Cardiac fibroblast (primary cell): Measurements from ENCODE around the gene SH2D5.

Experiments
- DNase-seq, 2 donors: peaks; one replicate each; pipeline versions ENCODE4 v3.0.0 to v3.0.0-alpha.2; 2010; ENCODE audit warnings: low read depth in 2 of 2
- H3K4me3 ChIP-seq, 2 donors: replicated peaks in 1 of 2; 1 replicate in 1 of 2; 2 replicates in 1 of 2; pipeline ENCODE4 v1.5.1; 2011; ENCODE audit warnings: low read depth in 2 of 2, low read length in 2 of 2, mild to moderate bottlenecking in 2 of 2, moderate library complexity in 1 of 2
- TF ChIP-seq, protein P1 (sequence below): IDR thresholded peaks from one replicate; pipeline ENCODE4 v1.5.1; 2011; ENCODE audit warnings: low read depth, mild to moderate bottlenecking, low read length, inconsistent platforms

Gene SH2D5

DNA sequence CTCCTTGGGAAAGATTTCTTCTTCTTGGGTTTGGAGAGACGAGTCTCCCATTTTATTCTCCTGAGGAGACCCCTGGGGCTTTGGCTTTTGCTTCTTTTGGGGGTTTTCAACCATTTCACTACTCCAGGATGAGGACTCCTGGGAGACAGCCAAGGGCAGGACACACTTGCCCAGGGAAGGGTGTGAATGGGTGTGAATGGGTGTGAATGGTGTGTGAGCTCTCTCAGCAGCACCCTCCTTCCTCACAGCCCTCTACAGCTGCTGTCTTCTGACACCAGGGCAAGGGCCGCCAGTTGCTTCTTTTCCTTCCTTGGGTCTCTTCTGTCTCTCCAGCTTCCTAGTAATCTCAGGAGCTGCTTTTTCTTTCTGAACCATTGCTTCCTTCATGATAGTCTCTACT, 38.9 kb downstream of the SH2D5 start:
- no peak overlapping the region for H3K4me3 ChIP-seq
- TF ChIP-seq, protein P1, sequence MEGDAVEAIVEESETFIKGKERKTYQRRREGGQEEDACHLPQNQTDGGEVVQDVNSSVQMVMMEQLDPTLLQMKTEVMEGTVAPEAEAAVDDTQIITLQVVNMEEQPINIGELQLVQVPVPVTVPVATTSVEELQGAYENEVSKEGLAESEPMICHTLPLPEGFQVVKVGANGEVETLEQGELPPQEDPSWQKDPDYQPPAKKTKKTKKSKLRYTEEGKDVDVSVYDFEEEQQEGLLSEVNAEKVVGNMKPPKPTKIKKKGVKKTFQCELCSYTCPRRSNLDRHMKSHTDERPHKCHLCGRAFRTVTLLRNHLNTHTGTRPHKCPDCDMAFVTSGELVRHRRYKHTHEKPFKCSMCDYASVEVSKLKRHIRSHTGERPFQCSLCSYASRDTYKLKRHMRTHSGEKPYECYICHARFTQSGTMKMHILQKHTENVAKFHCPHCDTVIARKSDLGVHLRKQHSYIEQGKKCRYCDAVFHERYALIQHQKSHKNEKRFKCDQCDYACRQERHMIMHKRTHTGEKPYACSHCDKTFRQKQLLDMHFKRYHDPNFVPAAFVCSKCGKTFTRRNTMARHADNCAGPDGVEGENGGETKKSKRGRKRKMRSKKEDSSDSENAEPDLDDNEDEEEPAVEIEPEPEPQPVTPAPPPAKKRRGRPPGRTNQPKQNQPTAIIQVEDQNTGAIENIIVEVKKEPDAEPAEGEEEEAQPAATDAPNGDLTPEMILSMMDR, result no peak
- DNase-seq, result no peak

DNA sequence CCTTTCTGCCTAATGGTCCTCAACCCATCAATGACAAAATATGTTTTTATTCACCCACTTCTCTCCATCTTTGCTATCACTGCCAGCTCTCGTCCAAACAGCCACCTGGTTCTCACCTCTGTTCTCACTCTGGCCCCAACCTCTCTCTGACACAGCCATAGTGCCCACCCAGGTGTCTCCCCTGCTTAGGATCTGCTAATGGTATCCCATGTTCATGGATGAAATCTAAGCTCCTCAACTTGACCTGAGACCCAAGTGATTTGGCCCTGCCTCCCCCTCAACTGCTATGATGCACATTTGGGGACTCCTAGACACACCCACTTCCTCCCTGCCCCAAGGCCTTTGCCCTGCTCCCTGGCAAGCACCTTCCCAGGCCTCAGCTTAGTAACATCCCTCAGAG, 40.6 kb downstream of the SH2D5 start:
- TF ChIP-seq, protein P1, result no peak
- no peak for DNase-seq
- no peak overlapping the region for H3K4me3 ChIP-seq

DNA sequence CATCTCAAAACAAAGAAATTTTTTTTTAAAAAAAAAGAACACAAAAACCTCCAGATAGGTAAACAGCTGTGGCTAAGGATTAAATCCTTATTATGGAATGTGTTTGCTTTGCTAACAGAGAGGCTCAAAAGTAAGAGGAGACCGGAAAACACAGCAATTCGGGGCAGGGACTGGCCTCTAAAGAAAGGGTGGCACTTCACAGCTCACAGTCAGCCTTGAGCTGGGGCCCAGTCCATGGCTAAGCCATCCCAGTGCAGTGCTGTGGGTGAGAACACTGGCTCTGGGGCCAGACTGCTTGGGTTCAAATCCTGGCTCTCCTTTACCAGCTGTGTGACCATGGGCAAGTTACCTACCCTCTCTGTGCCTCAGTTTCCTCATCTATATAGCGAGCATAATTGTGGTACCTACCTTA, 42.9 kb downstream of the SH2D5 start:
- no peak for DNase-seq
- no peak overlapping the region for H3K4me3 ChIP-seq
- TF ChIP-seq, protein P1, result no peak

DNA sequence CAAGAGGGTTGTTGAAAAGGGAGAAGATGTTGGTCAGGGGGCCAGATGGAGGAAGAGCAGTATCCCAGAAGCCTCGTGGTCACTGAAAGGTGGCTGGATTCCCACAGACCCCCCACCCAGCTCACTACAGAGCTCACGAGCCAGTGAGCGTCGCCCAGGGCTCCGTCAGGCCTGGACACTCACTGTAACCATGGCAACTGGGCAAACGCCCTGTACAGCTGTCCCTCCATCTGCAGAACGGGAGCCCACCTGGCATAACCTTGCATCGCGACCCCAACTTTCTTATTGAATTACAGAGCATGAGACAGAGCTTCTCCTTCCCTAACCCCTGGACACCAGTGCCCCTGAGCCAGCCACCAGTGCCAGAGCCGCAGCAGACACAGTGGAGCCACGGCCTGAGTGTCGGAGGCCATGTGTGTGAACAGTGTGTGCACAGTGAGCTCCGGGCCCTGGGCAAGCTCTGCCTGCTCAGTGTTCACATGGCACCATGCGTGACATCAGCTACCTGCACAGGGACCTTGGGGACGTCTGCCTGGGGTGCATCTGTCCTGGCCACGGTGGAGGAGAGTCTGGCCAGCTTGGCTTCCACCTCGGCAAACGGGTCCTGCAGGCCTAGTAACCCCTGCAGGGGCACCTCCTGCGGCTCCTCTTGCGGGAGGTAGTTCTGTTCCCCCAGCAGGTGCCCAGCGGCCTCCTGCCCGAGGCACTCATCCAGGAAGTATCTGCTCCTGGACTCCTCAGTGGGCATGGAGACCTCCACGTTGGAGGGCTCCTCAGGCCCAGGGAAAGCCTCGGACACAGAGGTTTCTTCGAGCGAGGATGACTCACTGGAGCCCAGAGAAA, 45.4 kb downstream of the SH2D5 start:
- TF ChIP-seq, protein P1, result no peak
- H3K4me3 ChIP-seq, result no peak overlapping the region
- DNase-seq, result no peak

DNA sequence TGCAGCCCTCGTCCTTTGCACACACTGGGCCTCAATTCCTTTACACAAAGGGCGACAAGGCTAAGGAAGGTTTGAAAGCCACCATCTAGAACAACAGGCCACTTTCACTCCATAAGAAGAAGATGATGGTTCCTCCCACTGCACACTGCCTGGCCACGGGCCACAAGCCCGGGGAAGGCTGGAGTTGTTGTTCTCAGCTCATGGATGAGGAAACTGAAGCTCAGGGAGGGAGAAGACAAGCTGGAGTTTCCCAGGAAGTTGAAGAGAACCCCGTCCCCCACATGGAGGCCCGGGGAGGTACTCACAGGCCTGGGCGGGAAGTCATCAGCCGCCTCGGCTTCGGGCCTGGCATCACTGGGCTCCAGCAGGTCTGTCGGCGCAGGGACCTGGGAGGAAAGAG, 46.8 kb downstream of the SH2D5 start:
- TF ChIP-seq, protein P1, result no peak
- no peak overlapping the region for H3K4me3 ChIP-seq
- no peak for DNase-seq

DNA sequence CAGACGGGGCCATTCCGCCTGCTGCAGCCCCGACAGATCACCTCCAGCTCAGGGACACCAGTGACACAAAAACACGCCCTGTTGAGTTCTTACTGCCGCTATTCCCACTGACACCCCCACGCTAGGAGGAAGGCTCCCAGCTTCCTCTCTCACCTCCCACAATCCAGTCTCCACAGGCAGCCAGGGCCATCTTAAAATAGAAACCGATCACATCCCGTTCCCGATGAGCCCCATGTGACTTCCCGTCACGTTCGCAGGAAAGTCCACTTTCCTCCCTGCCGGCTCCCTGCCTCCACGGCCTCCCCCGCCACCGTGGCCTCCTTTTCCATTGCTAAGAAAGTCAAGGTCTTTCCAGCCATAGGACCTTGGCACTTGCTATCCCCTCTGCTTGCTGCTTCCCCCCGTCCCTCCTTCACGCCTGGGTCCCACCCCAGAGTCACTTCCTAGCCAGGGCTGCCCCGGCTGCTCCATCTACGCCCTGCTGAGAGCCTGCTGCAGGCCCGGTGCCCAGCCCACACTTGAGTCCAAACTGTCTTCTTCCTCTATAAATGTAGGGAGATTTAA, 47.3 kb downstream of the SH2D5 start:
- TF ChIP-seq, protein P1, result no peak
- no peak for DNase-seq
- H3K4me3 ChIP-seq, result no peak overlapping the region
